H1 (cell line): ENCODE results near the gene SORCS3. TPM values are rescaled to one million over a fixed set of nuclear protein-coding genes. Genes with fewer than 3 reads are reported as not detected.

ENCODE experiments used
- TCF12 ChIP-seq: IDR thresholded peaks from 2 replicates; pipeline ENCODE4 v1.6.1; 2011; ENCODE audit warnings: low read depth, mild to moderate bottlenecking, low read length
- polyA plus RNA-seq, 7 experiments: library from polyadenylated mRNA; depleted of rRNA in 3 of 7; stranded (reverse) in 5 of 7; unstranded in 2 of 7; fragments of >200 nt in 5 of 7; fragments of 200-250 nt in 2 of 7; gene quantifications; 1 replicate in 5 of 7; 2 replicates in 1 of 7; 4 replicates in 1 of 7; pipeline versions ENCODE4 v1.2.1 to v1.2.3, GENCODE V29; 2011 to 2013; ENCODE audit warnings: missing spikeins in 2 of 7, mixed read lengths in 2 of 7
- total RNA-seq: library from RNA; stranded (reverse); fragmentation: NEBNext Ultra II Directional; extraction: Animal tissue kit (Norgen Biotek cat#: 25700); gene quantifications from 2 replicates; pipeline ENCODE4 v1.2.1, GENCODE V29; 2021
- TF ChIP-seq, protein P1 (sequence below): fragments of 300-600 bp; sonication (generic); IDR thresholded peaks from 2 replicates; pipeline ENCODE4 v1.7.1; 2012; ENCODE audit warnings: low read length, moderate library complexity, mild to moderate bottlenecking, inconsistent platforms; ENCODE audit not compliant: insufficient replicate concordance

SORCS3 gene
- total and polyA plus RNA-seq, 2 of the 8 experiments (the other 6 are each of a cell fraction or from before 2014, with no cell fraction given) = 0.26 to 0.88 TPM

DNA sequence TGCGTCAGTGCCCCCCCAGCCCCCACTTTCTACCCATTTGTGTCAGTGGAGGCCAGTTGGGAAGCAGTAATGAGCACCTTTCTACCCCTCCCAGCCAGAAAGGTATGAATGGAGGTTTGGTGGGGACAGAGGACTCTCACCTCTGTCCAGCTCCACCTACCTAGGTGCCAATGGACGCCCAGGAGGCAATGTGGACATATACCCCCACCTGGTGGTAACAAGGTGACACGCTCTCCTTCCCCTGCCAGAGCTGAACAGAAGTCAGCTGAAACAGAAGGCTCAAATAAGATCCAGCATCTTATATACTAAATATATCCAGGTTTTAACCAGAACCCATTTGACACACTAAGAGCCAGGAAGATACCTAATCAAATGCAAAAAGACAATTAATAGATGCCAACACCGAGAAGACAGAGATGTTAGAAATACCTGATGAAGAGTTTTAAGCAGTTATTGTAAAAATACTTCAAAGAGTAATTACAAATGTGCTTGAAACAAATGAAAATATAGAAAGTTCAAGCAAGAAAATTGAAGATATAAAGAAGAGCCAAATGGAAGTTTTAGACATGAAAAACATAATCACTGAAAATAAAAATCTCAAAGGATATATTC is 18.4 kb upstream of the SORCS3 start (continued):
- TF ChIP-seq, protein P1, sequence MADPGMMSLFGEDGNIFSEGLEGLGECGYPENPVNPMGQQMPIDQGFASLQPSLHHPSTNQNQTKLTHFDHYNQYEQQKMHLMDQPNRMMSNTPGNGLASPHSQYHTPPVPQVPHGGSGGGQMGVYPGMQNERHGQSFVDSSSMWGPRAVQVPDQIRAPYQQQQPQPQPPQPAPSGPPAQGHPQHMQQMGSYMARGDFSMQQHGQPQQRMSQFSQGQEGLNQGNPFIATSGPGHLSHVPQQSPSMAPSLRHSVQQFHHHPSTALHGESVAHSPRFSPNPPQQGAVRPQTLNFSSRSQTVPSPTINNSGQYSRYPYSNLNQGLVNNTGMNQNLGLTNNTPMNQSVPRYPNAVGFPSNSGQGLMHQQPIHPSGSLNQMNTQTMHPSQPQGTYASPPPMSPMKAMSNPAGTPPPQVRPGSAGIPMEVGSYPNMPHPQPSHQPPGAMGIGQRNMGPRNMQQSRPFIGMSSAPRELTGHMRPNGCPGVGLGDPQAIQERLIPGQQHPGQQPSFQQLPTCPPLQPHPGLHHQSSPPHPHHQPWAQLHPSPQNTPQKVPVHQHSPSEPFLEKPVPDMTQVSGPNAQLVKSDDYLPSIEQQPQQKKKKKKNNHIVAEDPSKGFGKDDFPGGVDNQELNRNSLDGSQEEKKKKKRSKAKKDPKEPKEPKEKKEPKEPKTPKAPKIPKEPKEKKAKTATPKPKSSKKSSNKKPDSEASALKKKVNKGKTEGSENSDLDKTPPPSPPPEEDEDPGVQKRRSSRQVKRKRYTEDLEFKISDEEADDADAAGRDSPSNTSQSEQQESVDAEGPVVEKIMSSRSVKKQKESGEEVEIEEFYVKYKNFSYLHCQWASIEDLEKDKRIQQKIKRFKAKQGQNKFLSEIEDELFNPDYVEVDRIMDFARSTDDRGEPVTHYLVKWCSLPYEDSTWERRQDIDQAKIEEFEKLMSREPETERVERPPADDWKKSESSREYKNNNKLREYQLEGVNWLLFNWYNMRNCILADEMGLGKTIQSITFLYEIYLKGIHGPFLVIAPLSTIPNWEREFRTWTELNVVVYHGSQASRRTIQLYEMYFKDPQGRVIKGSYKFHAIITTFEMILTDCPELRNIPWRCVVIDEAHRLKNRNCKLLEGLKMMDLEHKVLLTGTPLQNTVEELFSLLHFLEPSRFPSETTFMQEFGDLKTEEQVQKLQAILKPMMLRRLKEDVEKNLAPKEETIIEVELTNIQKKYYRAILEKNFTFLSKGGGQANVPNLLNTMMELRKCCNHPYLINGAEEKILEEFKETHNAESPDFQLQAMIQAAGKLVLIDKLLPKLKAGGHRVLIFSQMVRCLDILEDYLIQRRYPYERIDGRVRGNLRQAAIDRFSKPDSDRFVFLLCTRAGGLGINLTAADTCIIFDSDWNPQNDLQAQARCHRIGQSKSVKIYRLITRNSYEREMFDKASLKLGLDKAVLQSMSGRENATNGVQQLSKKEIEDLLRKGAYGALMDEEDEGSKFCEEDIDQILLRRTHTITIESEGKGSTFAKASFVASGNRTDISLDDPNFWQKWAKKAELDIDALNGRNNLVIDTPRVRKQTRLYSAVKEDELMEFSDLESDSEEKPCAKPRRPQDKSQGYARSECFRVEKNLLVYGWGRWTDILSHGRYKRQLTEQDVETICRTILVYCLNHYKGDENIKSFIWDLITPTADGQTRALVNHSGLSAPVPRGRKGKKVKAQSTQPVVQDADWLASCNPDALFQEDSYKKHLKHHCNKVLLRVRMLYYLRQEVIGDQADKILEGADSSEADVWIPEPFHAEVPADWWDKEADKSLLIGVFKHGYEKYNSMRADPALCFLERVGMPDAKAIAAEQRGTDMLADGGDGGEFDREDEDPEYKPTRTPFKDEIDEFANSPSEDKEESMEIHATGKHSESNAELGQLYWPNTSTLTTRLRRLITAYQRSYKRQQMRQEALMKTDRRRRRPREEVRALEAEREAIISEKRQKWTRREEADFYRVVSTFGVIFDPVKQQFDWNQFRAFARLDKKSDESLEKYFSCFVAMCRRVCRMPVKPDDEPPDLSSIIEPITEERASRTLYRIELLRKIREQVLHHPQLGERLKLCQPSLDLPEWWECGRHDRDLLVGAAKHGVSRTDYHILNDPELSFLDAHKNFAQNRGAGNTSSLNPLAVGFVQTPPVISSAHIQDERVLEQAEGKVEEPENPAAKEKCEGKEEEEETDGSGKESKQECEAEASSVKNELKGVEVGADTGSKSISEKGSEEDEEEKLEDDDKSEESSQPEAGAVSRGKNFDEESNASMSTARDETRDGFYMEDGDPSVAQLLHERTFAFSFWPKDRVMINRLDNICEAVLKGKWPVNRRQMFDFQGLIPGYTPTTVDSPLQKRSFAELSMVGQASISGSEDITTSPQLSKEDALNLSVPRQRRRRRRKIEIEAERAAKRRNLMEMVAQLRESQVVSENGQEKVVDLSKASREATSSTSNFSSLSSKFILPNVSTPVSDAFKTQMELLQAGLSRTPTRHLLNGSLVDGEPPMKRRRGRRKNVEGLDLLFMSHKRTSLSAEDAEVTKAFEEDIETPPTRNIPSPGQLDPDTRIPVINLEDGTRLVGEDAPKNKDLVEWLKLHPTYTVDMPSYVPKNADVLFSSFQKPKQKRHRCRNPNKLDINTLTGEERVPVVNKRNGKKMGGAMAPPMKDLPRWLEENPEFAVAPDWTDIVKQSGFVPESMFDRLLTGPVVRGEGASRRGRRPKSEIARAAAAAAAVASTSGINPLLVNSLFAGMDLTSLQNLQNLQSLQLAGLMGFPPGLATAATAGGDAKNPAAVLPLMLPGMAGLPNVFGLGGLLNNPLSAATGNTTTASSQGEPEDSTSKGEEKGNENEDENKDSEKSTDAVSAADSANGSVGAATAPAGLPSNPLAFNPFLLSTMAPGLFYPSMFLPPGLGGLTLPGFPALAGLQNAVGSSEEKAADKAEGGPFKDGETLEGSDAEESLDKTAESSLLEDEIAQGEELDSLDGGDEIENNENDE = no peak
- no peak for TF ChIP-seq TCF12
